K562 (cell line): Measurements from ENCODE around the gene PSAT1. TPM values are rescaled to one million over a fixed set of nuclear protein-coding genes. Genes with fewer than 3 reads are reported as not detected.

ENCODE experiments used
- ATAC-seq: fragments of 200-7000 bp; cut with Tn5 transposase; 3 replicates; pipeline ENCODE4 v1.9.1; 2020; ENCODE audit warnings: moderate library complexity
- BruUV-seq: library from RNA; stranded (reverse); fragments of 400-500 nt; replicated peaks from 2 replicates; lab custom pipeline; 2021; lab: Mats Ljungman, UMichigan
- CTCF ChIA-PET: fragments of 300-600 bp; formaldehyde crosslinking; extraction: SDS; loops from one replicate; lab custom pipeline; 2021; ENCODE audit warnings: low intra/inter-chr PET ratio; lab: Yijun Ruan, JAX
- POLR2A ChIA-PET: fragments of 300-600, 350-650 bp; sonication (Branson Sonifier 250); formaldehyde crosslinking; extraction: SDS; loops from one replicate; lab custom pipeline; 2021; ENCODE audit warnings: antibody characterized with exemption, inconsistent platforms; lab: Yijun Ruan, JAX
- DNase-seq, 4 experiments: peaks; one replicate each; pipeline versions ENCODE4 v3.0.0 to v3.0.0-alpha.2; 2011 to 2018; ENCODE audit warnings: low spot score in 3 of 4, mixed read lengths in 3 of 4; ENCODE audit errors: extremely low read depth in 1 of 4
- FAIRE-seq: peaks from 2 replicates; lab custom pipeline; 2011; peaks lifted over from hg19 to GRCh38; lab: Jason Lieb, UNC
- H2AFZ ChIP-seq: 2 replicates; pipeline ENCODE4 v1.6.0; 2011; ENCODE audit warnings: low read depth, low read length, control low read depth, inconsistent platforms
- H3K27ac ChIP-seq: fragments of 200-600 bp; 3 replicates; pipeline ENCODE4 v1.8.0; 2011; ENCODE audit warnings: low read depth, mild to moderate bottlenecking, control low read depth, inconsistent platforms, low read length, moderate library complexity, mixed read lengths; ENCODE audit errors: extremely low read depth
- H3K27me3 ChIP-seq, 2 experiments: fragments of 300-600 bp in 1 of 2; 2 replicates in 1 of 2; 3 replicates in 1 of 2; pipeline versions ENCODE4 v1.6.0 to v1.8.0; 2011; ENCODE audit warnings: inconsistent platforms in 2 of 2, low read length in 2 of 2, mild to moderate bottlenecking in 1 of 2, mixed read lengths in 1 of 2, moderate library complexity in 1 of 2; ENCODE audit not compliant: control insufficient read depth in 2 of 2, insufficient read depth in 2 of 2
- H3K36me3 ChIP-seq: fragments of 300-600 bp; 3 replicates; pipeline ENCODE4 v1.8.0; 2011; ENCODE audit warnings: mild to moderate bottlenecking, low read length, inconsistent platforms; ENCODE audit not compliant: control insufficient read depth, insufficient read depth
- H3K4me1 ChIP-seq, 2 experiments: fragments of 200-600 bp in 1 of 2; replicated peaks in 1 of 2; 2 replicates in 1 of 2; 3 replicates in 1 of 2; pipeline versions ENCODE4 v1.5.1 to v1.8.0; 2011; ENCODE audit warnings: inconsistent platforms in 2 of 2, low read length in 2 of 2, mild to moderate bottlenecking in 1 of 2, mixed read lengths in 1 of 2, moderate library complexity in 1 of 2; ENCODE audit not compliant: control insufficient read depth in 2 of 2, insufficient read depth in 2 of 2
- H3K4me2 ChIP-seq: 2 replicates; pipeline ENCODE4 v1.6.1; 2011; ENCODE audit warnings: low read length, control low read depth, inconsistent platforms, mixed read lengths; ENCODE audit not compliant: insufficient read depth
- H3K4me3 ChIP-seq: fragments of 200-600 bp; sonication (generic), shearing (Covaris generic); 2 replicates; pipeline ENCODE4 v1.5.1; 2016; ENCODE audit warnings: control low read depth, inconsistent platforms
- H3K79me2 ChIP-seq: fragments of 200-600 bp; 3 replicates; pipeline ENCODE4 v1.8.0; 2011; ENCODE audit warnings: low read length, inconsistent platforms; ENCODE audit not compliant: control insufficient read depth, insufficient read depth
- H3K9ac ChIP-seq, 2 experiments: 2 replicates each; pipeline versions ENCODE4 v1.6.0 to v1.6.1; 2011; ENCODE audit warnings: low read depth in 2 of 2, low read length in 2 of 2, control low read depth in 1 of 2, inconsistent platforms in 1 of 2, mild to moderate bottlenecking in 1 of 2, mixed read lengths in 1 of 2; ENCODE audit not compliant: insufficient read depth in 1 of 2
- H3K9me1 ChIP-seq: one replicate; pipeline ENCODE4 v1.6.0; 2011; ENCODE audit warnings: inconsistent platforms, mild to moderate bottlenecking, low read length, moderate library complexity; ENCODE audit not compliant: control insufficient read depth, insufficient read depth
- H3K9me3 ChIP-seq: replicated peaks from 2 replicates; pipeline ENCODE4 v1.5.1; 2011; ENCODE audit warnings: low read depth, low read length, inconsistent platforms; ENCODE audit not compliant: control insufficient read depth, insufficient read depth
- H4K20me1 ChIP-seq: replicated peaks from 2 replicates; pipeline ENCODE4 v1.6.1; 2011; ENCODE audit warnings: low read length, inconsistent platforms, mixed read lengths; ENCODE audit not compliant: control insufficient read depth, insufficient read depth
- DNMT1 ChIP-seq: fragments of 450-650 bp; IDR thresholded peaks from 2 replicates; pipeline ENCODE4 v1.6.1; 2016; ENCODE audit warnings: antibody characterized with exemption, mild to moderate bottlenecking
- KDM4B ChIP-seq, 2 experiments: fragments of 450-650 bp in 1 of 2; sonication (generic) in 1 of 2; IDR thresholded peaks; 2 replicates each; pipeline ENCODE4 v1.6.1; 2016 to 2017; ENCODE audit warnings: borderline replicate concordance in 2 of 2, antibody characterized with exemption in 1 of 2, low read depth in 1 of 2, mild to moderate bottlenecking in 1 of 2
- MCM5 ChIP-seq: fragments of 450-650 bp; IDR thresholded peaks from 2 replicates; pipeline ENCODE4 v1.6.1; 2016; ENCODE audit warnings: low read depth
- RAD21 ChIP-seq, 2 experiments: fragments of 250-450 bp in 1 of 2; fragments of 450-650 bp in 1 of 2; sonication (Bioruptor Pico) in 1 of 2; formaldehyde crosslinking in 1 of 2; IDR thresholded peaks in 1 of 2; conservative IDR thresholded peaks in 1 of 2; 2 replicates each; pipeline versions ENCODE4 v1.4.0 to v1.8.0; 2020 to 2022; ENCODE audit warnings: mild to moderate bottlenecking in 2 of 2, moderate library complexity in 1 of 2
- RCOR1 ChIP-seq, 2 experiments: IDR thresholded peaks; 2 replicates each; pipeline ENCODE4 v1.6.1; 2012; ENCODE audit warnings: low read depth in 2 of 2, low read length in 2 of 2, borderline replicate concordance in 1 of 2, improper control_type of control experiment in 1 of 2
- SMAD3 ChIP-seq: fragments of 450-650 bp; formaldehyde crosslinking; conservative IDR thresholded peaks from 2 replicates; pipeline ENCODE4 v1.4.0; 2020; ENCODE audit warnings: mild to moderate bottlenecking
- ZBTB43 ChIP-seq: sonication (generic); formaldehyde crosslinking; IDR thresholded peaks from 2 replicates; pipeline ENCODE4 v1.8.0; 2023; ENCODE audit warnings: mild to moderate bottlenecking, missing genetic modification reagents
- ZNF217 ChIP-seq: sonication (generic); formaldehyde crosslinking; IDR thresholded peaks from 2 replicates; pipeline ENCODE4 v1.8.0; 2022; ENCODE audit warnings: mild to moderate bottlenecking, missing genetic modification reagents
- ZNF316 ChIP-seq: fragments of 450-650 bp; IDR thresholded peaks from 2 replicates; pipeline ENCODE4 v1.6.1; 2016
- ZNF444 ChIP-seq: fragments of 250-450 bp; sonication (Bioruptor Pico); IDR thresholded peaks from 2 replicates; pipeline ENCODE4 v1.4.0; 2020; ENCODE audit warnings: mild to moderate bottlenecking, moderate library complexity
- WGBS: fragments of 100-300 bp; shearing (Covaris generic); methylation state at CpG from one replicate; pipeline ENCODE4 v1.1.6; 2016; ENCODE audit warnings: low coverage, mixed read lengths; ENCODE audit not compliant: insufficient coverage; ENCODE audit errors: missing lambda C conversion rate; 5-methylcytosine and 5-hydroxymethylcytosine counted together
- in situ Hi-C: fragments of 300-500 bp; cut with MboI; formaldehyde crosslinking; loops from 4 replicates; pipeline ENCODE4 v1.15.0; 2018; ENCODE audit warnings: inconsistent platforms, mixed read lengths
- intact Hi-C: fragments of 100-400 bp; cut with micrococcal nuclease; formaldehyde crosslinking; loops from 2 replicates; pipeline ENCODE4 v1.14.2; 2022
- polyA plus RNA-seq, 8 experiments: library from polyadenylated mRNA; depleted of rRNA in 4 of 8; stranded (reverse) in 5 of 8; unstranded in 3 of 8; fragments of >200 nt; fragmentation: Nextera tagmentation in 2 of 8; fragmentation: Illumina TruSeq in 1 of 8; extraction: Ambion mirVana in 2 of 8; extraction: Trizol in 1 of 8; gene quantifications; 2 replicates each; pipeline versions ENCODE4 v1.2.1 to v1.2.3, GENCODE V29; 2011 to 2014; ENCODE audit warnings: inconsistent platforms in 1 of 8, missing spikeins in 1 of 8
- total RNA-seq, 7 experiments: library from RNA; depleted of rRNA in 6 of 7; stranded (reverse); fragments of >200 nt in 6 of 7; fragmentation: Illumina TruSeq in 2 of 7; extraction: Trizol in 2 of 7; gene quantifications; 2 replicates each; pipeline versions ENCODE4 v1.2.1 to v1.2.3, GENCODE V29; 2011 to 2021; ENCODE audit warnings: low replicate concordance in 1 of 7

The PSAT1 gene
- total and polyA plus RNA-seq, 9 of the 15 experiments (the other 6 are each of a cell fraction or from before 2014, with no cell fraction given), result 29.7 to 151 (median 98.3) TPM

DNA sequence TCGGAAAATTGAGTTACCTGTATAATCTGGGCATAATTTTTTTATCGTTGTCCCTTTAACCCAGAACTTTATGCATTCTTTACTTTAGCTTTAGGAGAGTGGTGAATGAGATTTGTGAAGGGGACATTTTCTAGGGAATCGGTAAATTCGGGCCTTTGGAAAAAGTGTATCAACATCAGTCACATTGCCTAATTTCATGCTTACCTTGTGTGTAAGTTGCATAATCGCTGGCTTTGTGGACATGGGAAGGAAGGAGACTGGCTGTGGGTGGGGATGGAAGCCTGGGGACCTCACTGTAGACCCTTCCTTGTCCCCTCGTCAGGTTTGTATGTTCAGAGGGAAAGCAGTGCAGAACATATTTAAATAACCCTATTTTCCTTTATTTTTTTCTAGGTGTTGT is 3.3 kb downstream of the PSAT1 start:
- intact Hi-C loops (no loop called here), in situ Hi-C loops (no loop called here)
- Histone ChIP-seq H3K9me1 (no peaks in the 10 kb centered on the region), H3K27me3 (no peaks in the 10 kb centered on the region), H3K9ac (no peak overlapping the region), H3K4me2 (no peak overlapping the region), H3K4me1 (peaks cover 4 to 15% of the 10 kb centered on the region in 2 experiments; a peak in 4 of 5 replicates), H3K79me2 (peaks cover 36% of the 10 kb centered on the region), H4K20me1 (peaks cover 15% of the 10 kb centered on the region; the same call in 1 of the 2 replicates), H3K9me3 (no peaks in the 10 kb centered on the region), H3K27ac (no peak overlapping the region), H2AFZ (no peak overlapping the region), H3K36me3 (peaks cover 46% of the 10 kb centered on the region), H3K4me3 (no peak overlapping the region)
- ATAC-seq, result no peak
- FAIRE-seq, result no peak
- ChIA-PET CTCF (no interaction called here), POLR2A (interaction anchor here (1.0 kb wide), 1 partner anchor 9 kb away, joined by 3 read pairs; no protein-coding TSS in a partner anchor)
- WGBS, result 100% methylated on average over 4 of the region's 6 CpGs
- DNase-seq, result no peak
- no TSS peak for BruUV-seq
- TF ChIP-seq ZNF217, result no peak
- TF ChIP-seq ZBTB43 (CRISPR knock-in tag), result no peak
- no peak for TF ChIP-seq SMAD3 (CRISPR knock-in tag)
- TF ChIP-seq DNMT1, result no peak
- no peak for TF ChIP-seq MCM5
- TF ChIP-seq ZNF316, result no peak
- TF ChIP-seq RAD21 (CRISPR knock-in tag; conservative IDR thresholded peaks at IDR 0.05 in 1 of 2, IDR thresholded peaks at IDR 0.05 in 1 of 2), result no peak
- no peak for TF ChIP-seq KDM4B (IDR thresholded peaks at IDR 0.05; ENCODE audit: borderline replicate concordance in 2 of 2, low read depth in 1 of 2)
- no peak for TF ChIP-seq ZNF444
- TF ChIP-seq RCOR1 (IDR thresholded peaks at IDR 0.05; ENCODE audit: borderline replicate concordance in 1 of 2, low read depth in 2 of 2, low read length in 2 of 2), result no peak
